Stimulated activated CD8-positive, alpha-beta memory T cell treated with anti-CD3 and anti-CD28 coated beads, Interleukin-15, amount 100 ng/mL, for 24 hours (primary cell): ENCODE results near the gene PSME2.

Experiments
- DNase-seq: peaks from one replicate; pipeline ENCODE4 v3.0.0-alpha.2; 2020; ENCODE audit warnings: low read depth

PSME2 gene, protein sequence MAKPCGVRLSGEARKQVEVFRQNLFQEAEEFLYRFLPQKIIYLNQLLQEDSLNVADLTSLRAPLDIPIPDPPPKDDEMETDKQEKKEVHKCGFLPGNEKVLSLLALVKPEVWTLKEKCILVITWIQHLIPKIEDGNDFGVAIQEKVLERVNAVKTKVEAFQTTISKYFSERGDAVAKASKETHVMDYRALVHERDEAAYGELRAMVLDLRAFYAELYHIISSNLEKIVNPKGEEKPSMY

DNA sequence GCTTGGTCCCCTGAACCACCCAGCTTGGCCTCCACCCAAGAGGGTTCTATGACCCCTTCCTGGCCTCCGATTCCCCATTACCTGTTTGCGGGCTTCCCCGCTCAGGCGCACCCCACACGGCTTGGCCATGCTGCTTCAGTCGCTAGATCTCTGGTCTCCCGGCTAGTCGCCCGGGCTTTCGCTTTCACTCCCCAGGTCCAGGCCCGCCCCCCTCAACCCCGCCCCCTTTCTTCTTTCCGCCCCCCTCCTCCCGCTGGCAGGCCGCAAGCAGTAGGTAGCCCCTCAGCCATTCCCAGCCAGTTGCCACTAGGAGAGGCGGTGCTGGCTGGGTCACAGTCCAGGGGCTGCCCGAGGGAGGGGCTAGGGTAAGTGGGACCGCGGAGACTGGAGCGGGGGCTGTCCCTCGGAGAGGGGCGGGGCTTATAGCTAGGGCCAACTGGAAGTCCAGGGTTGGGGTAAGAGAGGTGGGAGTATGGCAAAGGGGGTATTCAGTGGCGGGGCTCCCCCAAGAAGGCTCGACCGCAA lies at the start of gene PSME2:
TSS of gene PSME2 (minus strand) at position 158 of the 525 bp plus-strand sequence. CDS start at position 129, 29 bp downstream.
- peak; percentile 59 for DNase-seq

DNA sequence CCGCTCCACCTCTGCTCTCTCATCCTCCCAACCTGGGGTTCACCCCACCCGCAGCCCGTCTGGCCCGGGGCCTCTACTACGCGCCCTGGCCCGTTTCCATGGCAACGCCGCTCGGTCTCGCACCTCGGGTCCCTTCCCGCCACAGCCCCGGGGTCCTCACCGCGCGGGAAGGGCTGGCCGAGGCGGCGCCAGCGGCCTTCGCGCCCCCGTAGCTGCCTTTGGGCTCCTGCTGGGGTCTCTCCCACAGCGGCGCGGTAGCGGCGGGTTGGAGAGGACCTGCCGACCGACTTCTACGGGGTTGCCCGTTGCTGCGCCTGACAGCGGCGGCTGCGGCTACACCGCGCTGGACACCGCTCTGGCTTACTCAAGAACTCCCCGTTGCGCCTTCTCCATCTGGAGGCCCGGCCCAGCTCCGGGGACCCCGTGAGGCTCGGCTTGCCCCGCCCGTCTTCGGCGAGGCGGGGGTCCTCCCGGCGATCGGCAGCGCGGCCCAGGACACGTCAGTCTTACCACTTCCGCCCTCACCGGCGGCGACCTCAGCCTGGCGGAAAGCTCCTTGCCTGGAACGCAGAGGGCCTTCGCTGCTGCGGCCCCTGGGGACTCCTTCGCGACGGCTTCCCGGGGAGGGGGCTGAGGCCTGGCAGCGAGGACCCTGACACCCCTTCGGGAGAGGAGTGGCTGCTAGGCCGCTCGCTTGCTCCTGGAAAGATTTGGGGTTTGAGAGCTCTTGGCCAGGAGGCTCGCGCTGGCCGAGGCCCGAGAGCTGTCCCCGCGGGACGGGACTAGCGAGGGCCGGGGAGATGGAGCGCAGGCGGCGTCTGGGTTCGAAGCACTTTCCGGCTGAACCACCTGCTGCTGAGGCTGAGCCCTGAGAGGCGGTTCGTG lies 49.0 kb upstream of the PSME2 start, which contains the start of gene TM9SF1:
TSS of gene TM9SF1 (minus strand) at position 256 of the 885 bp plus-strand sequence. CDS start 422 bp downstream, outside the sequence.
- peak; percentile 76 for DNase-seq

DNA sequence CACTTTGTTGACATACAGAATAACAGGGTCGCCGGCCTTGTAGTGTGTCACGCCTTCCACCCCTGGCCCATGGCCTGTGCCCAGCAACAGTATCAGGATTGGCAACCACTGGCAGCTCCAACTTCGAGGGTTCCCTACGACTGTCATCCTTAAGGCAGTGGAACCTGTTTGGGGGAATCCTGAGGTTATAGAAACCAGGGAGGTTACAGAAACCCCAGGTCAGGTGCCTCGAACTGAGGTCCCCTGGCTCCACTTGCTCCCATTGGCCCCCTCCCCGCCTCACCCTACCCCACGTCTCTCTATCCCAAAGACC lies 48.4 kb upstream of the PSME2 start:
- no peak for DNase-seq

DNA sequence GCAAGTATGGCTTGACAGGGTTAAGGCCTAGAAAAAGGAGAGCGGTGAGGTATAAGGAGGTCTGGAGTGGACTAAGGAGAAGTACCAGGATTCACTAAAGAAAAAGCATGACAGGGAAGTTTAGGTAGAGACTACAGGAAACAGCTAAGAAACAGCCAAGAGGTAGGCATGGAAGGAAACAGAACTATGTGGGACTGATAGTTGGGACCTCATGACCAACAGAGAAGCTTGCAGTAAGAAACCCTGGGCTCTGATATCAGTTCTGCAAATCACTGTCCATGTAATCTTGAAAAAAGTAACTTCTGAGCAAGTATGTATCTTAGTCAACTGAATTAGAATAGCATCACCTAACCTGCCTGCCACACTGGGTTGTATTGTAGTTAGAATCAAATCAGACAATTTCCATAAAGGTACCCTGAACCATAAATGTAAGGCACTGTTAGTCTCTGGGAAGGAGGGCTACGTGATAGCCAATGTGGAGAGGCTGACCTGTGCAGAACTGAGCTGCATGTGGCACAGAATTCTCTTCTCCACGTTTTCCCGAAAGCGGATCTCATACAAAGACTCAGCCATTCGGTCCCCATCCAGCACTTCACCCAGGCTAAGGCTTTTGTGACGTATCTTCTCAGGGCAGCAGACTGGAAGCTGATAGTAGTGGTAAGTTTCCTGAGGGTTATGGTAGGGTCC lies 47.9 kb upstream of the PSME2 start:
- DNase-seq, result no peak

DNA sequence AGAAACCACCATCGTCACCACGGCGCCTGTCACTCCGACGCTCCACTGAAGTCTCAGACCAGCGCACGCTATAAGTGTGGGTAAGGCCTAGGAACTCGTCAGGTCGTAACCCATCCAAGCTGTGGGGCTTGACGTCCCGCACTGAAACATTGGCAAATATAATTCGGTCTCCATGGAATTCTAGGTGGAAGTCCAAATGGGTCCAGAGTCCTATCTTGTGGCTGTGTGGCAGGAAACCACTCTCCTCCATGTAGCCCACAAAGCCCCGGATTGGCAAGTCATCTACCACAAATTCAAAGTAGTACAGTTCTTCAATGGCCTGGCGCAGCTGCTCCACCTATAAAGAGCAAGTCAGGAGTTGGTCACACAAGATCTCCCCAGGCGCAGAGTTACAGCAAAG lies 46.5 kb upstream of the PSME2 start:
- DNase-seq, result no peak

DNA sequence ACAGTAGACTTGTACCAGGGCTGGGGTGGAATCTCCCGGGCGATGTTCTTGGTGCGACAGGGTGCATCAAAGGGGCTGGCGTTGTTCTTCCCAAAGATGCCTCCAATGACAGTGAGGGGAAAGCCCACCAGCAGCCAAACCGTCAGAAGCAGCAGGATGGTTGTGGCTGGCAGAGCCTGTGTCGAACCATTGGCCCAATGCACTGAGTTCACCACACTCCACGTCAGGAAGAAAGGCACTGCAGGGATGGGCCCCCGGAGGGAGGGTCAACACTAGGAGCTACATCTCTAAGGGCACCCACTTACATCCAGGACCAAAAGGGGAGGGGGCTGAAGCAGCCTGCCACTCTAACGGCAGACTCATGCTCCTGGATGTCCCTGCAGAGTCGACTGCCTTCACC lies 44.0 kb upstream of the PSME2 start:
- no peak for DNase-seq

DNA sequence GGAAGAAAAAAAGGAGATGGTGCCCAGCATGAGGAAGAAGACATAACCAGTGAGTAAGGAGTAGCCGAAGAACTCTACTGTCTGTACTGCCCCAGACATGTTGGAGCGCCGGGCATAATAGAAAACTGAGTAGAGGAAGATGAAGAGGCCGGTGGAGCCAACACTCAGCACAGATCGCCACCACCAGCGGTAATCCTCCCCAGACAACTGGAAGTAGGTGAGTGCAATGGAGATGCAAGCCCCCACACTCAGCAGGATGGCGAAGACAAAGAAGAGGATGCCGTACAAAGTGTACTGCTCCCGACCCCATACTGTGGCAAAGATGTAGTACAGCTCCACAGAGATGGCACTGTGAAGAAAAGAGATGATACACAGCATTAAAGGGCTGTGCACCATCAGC lies 43.0 kb upstream of the PSME2 start:
- no peak for DNase-seq

DNA sequence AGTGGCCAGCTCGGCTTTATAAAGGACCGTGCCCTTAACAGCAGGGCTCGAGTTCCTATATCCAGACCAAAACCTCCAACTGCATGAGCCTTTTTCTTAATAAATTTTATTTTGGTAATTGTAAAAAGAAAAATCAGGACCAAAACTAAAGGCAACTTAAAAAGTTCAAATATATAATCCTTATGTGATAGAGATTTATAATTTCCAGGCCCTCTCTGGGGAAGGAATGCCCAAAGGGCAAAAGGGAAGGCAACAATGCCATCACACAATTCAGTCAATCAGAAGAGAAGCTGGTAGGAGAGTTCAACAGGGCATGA lies 42.6 kb upstream of the PSME2 start:
- no peak for DNase-seq

DNA sequence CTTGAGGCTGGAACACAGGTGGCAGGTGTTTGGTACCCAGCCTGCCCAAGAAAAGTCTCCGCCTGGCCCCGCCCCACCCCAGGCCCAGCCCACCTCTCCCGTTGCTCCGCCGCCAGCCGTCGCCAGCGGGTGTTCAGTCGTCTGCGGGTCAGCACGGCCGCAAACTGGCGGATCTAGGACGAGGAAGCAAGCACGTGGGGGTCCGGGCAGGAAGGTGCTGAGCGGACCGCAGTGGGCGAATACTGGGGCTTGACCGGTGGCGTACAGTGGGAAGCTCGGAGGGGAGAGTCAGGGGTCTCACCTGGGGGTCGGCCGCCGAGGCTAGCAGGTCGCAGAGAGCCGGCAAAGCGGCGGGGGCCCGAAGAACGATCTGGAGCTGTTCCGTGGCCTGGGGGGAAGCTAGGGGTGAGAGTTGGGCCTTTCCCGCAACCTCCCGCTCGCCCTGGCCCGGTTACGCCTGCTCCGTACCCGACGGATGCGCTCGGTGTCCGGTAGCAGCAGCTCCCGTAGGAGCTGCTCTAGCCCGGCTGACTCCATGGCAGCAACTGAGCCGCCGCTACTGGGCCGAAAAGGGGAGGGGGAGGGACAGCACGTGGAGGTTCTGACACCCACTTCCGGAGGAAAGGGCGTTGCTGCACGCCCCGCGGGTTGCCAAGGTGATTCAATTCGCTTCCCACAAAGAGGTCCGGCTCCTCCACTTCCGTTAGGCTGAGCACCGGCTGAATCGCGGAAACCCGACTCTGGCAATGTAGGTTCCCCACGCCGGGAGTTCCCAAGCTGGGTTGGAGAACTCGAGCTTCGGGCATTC lies 42.0 kb upstream of the PSME2 start, which contains the start of gene IPO4:
TSS of gene IPO4 (minus strand) at position 566 of the 808 bp plus-strand sequence. CDS start at position 537, 29 bp downstream.
- peak; percentile 79 for DNase-seq

DNA sequence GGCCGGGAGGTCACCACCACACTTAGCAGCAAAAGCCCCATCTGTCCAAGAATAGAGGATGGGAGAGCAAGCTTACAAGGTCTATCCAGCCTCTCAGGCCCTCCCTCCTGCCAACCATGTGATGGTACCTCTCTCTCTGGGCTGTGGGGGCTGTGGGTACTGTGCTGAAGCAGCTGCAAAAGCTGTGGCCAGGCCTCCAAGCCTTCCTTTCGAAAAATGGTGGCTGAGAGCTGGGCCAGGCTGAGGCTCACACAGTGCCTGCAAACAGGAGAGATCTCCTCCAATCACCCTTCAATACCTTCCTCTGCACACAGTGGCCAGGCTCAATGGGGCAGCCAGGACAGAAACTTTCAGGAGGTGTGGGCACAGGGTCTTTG lies 41.1 kb upstream of the PSME2 start:
- DNase-seq, result no peak

DNA sequence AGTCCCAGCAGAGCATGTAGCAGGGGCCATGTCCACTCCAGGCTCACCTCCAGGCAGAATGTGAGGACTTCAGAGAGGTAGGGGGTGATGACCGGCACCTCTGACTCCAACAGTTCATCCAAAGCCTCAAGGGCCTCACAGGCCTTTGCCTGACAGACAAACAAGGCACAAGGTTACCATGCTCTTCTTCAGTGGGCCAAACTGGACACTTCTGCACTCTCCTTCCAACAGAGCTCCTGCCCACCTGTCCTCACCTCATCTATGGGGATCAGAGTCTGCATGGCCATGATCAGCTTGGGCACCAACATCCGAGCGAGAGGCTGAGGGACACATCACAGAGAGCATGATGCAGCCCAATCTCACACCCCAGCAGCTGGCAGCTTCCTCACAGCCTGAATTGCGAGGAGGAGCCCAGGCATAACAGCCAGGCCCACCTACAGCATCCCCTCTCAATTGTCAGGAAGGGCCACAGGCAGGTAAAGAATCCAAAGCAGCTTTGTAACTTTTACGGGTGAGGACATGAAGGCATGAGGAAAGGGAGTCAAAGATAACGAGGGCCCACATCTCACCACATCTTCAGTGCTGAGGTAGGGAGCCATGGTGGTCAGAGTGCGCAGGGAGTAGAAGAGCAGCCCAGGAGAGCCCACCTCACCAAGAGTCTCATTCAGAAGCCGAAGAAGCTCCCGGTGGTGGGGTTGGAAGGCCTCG lies 40.6 kb upstream of the PSME2 start:
- no peak for DNase-seq

DNA sequence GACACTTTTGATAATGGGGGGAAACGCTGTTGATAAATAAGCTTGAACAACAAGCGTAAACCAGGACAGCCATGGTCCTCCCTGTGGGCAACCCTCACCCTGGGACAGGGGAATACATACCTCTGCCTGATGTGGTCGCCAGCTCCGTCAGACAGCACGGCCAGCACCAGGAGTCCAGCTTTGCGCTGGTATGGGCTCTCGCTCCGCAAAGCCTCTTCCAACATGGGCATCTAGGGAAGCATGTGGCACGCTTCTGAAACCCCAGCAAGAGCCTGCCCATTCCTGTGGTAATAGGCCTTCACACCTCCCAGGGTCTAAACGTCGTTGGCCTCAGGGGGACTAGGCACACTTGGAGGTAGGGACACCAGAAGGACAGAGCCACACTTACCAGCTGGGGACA lies 39.3 kb upstream of the PSME2 start:
- no peak for DNase-seq

DNA sequence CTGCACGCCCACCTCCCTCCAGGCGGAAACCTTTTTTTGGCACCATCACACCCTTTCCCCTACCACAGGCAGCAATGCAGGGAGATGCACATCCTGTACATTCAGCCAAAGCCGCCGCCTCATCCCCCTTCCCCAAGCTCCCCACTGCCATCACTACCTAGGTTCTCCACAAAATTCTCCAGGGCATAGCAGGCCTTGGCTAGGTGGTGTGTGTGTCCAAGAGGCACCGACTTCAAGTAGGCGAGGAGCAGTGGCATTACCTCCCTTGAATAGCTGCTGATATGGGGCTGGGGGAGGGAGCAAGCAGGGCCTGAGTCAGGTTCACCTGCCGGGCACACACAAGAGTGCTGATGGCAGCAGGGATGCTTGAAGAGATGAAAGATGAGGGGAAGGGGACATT lies 38.6 kb upstream of the PSME2 start:
- DNase-seq, result no peak

DNA sequence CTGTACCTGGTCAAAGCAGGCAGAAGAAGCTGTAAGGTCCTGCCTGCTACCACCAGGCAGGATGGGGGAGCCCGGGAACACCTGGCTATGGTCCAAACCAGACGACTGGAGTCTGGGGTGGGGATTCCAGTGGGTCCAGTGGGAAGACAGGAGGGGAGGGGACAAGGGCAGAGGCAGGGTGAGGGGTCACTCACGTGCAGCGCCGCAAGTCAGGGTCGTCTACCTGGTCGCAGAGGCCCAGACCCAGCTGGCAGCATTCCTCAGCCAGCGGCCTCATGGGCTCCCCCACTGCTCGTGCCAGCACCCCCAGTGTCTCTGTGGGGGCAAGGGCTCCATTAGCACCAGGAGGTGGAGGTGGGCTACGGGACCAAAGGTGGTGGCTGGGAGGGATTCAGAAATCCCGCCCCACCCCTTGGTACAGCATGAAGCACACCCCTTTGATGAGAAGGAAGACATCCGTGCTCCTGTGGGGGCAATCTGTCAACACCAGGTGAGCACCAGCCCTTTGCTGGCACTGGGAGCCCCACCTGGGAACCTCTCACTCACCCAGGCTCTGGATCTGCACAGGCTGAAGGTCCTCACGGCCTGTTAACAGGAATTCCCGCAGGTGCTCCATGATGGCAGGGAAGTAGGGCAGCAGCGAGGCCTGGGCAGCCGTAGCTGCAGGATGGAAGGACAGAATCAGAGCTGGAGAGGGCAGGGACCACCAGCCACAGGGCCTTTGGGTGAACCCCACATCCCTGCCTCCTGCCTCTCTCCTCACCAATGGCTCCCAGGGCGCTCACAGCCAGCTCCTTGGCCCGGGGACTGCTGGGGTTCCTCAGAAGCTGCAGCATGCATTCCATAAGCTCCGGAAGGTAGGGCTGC lies 37.9 kb upstream of the PSME2 start:
- DNase-seq, result no peak

DNA sequence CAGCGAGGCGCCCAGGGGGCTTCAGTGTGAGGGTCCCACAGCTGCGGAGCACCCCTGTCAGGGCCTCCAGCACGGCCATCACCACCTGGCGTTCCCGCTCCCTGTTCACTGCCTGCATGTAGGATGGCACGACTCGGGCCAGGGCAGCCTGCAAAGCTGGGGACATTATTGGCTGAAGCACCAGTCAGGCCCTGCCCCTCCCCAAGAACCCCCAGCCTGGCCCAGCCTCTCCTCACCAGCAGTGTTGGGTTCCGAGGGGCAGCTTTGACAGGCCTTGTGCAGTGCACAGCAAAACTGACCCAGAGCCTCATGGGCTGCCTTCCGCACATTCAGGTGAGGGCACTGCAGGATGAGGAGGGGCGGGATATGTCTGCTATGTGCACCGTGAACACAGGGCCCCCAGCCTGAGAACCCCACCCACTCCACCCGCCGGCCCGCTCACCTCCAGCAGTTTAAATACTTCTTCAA lies 36.6 kb upstream of the PSME2 start:
- DNase-seq, result no peak

DNA sequence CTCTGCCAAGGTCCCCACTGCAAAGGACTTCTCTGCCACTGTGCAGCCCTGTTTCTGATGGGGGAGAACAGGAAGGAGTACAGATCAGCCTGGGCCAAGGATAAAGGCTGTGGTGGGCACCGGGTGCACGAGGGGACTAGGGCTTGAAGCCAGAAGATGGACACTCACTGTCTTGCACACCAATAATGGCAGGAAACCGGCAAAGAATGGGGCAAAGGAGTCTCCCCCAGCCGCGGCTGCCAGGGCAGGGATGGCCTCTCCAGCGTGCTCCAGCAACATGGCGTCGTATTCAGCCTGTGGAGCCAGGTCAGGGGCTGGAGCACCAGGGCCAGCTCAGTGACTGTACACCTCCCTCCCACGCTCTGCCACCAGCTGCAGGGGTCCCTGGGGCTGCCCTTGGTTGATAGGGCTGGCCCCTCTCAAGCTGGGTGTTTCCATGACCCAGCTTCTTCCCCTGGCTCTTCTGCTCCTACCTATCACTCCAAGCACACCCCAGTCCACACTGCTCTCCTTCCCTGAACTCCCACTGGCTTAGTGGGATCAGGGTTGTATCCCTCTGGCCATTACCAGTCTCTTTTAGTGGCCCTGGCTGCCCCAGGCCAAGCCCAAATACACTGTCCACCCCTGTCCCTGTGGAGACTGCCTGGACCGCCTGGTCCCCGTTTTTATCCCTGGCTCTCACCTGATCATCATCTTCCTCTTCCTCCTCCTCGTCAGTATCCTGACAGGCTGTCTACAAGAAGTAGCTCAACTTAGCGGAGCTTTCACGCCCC lies 35.9 kb upstream of the PSME2 start:
- no peak for DNase-seq

DNA sequence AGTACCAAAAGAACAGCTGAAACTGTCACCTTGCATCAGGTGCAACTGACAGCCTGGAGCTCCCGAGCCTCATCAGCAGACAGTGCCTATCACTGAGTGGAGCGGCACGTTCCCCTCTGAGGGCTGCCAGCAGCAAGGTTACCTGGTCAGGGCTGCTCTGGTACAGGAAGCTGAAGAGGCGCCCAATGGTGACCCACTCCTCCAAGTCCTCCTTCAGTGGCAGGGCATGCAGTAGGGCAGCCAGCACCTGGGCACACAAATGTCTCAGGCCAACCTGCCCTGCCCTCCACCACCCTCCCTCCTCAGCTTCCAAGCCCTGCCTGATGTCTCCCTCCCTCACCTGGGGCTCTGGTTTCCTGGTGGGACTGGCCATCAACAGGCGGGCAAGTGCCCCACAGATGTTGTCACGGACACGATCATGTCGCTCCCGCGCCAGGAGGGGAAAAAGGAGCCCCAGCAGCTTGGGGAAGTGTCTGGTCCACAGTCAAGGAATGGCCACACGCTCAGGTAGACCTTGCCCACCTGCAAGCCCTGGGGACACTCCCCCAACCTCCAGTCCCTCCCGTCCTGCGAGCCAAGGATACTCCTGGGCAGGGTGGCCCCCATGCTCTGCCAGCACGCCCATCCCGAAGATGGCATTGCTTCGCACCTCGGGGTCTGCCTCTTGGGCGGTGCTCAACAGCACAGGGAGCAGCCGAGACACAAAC lies 35.1 kb upstream of the PSME2 start:
- DNase-seq, result no peak

DNA sequence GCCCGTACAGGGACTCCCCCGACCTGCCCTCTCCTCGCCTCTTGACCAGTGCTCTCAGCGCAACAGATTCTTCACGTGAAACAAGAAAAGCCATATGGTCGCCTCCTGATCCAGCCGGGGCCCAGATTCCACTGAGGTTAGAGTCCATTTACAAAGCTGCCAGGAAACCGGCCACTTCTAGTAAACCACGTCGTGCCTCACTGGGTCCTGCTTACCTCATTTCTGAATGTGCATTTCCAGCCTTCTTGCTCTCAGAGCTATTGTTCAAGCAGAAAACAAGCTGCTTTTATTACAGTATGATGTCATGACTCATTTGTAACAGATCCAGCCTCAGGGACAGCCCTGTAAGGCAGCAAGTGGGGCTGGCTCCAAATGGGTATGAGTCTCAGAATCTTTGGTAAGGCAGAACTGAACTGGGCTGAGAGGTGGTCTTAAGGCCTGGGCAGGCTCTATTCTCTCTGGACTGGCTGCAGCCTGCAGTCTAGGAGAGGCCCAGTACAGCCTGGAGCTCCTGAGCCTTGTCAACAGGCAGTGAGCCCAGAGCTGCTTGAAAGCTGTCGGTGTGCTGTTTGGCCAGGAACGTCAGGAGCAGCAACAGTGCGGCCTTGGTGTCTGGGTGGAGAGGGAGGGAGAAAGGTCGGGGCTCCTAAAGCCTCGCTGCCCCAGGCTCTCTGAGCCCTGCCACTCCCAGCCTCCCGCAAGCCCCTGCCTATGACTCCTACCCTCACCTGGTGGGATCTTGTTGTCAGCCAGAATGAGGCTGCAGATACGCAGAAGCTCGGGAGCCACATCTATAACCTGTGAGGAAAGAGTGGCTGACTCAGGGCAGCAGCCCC lies 33.8 kb upstream of the PSME2 start:
- DNase-seq, result no peak
